ENCODE data around the gene SSNA1. TPM values are rescaled to one million over a fixed set of nuclear protein-coding genes. Genes with fewer than 3 reads are reported as not detected.

Gene SSNA1
- total and polyA plus RNA-seq, 7 donors: 39.6 to 122 (median 93.2) TPM

DNA sequence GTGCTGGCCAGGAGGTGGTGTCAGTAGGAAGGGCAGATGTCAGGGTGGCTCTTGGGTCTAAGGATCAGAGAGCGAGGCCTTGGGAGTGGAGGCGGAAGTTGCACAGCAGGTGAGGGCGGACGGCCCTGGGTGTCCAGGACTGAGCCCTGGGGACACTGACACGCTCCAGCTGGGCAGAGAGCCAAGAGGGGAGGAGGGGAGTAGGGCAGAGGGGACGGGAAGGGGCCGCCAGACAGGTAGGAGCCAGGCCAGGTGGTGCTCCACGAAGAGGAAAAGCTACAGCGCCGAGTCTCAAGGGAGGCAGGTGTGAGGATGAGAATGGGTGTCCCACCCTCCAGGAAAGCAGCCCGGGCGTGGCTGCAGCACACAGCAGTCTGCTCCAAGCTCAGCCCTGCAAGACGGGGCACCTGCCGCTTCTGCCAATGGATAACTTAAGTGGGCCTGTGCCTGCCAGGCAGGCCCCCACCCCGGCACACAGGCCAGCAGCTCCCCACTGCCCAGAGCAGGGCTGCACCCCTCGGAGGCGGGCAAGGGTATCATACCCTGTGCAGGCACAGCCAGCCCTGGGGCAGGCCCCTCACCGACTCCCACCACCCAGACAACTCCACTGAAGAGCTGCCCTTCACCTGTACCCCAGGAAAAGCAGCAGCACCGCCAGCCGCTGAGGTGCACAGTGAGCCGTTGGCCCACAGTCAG is 7.2 kb downstream of the SSNA1 start:
- Histone ChIP-seq H3K27ac (no peak overlapping the region), H3K4me1 (peaks cover 0 to 30% (median 29%) of the 10 kb centered on the region in 4 donors)
- no peak for TF ChIP-seq POLR2A (IDR thresholded peaks at IDR 0.05)
- TF ChIP-seq, protein P1, sequence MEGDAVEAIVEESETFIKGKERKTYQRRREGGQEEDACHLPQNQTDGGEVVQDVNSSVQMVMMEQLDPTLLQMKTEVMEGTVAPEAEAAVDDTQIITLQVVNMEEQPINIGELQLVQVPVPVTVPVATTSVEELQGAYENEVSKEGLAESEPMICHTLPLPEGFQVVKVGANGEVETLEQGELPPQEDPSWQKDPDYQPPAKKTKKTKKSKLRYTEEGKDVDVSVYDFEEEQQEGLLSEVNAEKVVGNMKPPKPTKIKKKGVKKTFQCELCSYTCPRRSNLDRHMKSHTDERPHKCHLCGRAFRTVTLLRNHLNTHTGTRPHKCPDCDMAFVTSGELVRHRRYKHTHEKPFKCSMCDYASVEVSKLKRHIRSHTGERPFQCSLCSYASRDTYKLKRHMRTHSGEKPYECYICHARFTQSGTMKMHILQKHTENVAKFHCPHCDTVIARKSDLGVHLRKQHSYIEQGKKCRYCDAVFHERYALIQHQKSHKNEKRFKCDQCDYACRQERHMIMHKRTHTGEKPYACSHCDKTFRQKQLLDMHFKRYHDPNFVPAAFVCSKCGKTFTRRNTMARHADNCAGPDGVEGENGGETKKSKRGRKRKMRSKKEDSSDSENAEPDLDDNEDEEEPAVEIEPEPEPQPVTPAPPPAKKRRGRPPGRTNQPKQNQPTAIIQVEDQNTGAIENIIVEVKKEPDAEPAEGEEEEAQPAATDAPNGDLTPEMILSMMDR (IDR thresholded peaks at IDR 0.05): no peak

DNA sequence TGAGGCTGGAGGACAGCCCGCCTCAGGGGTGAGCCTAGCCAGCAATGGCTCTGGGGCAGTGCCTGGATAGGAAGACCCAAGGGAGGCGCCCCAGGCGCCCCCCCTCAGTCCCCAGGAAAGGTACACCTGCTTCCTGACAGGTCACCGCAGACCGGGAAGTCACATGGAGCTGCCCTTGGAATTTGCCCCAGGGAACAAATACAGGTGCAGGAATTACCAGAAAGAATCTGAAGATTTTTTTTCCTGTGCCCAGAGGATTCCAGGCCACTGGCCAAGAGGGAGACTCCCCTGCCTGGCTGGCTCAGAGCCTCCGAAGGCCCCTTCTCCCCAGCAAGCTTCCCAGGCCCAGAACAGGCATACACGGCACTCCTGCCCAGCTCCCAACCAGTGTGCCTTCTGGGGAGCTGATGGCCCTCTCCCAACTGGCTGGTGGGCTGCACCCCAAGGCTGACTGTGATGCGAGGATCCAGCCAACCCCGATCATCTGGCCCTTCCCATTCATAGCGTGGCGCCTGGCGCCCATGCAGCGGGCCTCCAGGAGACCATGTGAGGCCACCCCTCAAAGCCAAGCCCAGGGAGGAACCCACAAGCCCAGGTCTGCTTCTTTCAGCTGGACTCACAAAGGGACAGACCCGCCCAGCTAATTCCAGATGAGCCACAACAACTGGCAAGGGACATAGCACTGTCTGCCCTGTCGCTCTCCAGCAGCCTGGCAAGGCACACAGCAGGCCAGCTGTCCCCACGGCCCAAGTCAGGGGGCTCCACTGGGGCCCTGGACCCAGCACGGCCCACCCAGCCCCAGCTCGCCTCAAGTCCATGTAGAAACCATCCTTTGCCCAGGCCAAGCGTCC is 9.8 kb downstream of the SSNA1 start:
- no peaks in the 10 kb centered on the region for H3K36me3 ChIP-seq
- no peaks in the 10 kb centered on the region for H3K9me3 ChIP-seq
- peaks cover 0 to 49% (median 48%) of the 10 kb centered on the region in 4 donors for H3K4me1 ChIP-seq
- no peak overlapping the region for H3K27ac ChIP-seq
- TF ChIP-seq, protein P1 (IDR thresholded peaks at IDR 0.05): no peak
- TF ChIP-seq POLR2AphosphoS5 (IDR thresholded peaks at IDR 0.05): no peak
- TF ChIP-seq POLR2A (IDR thresholded peaks at IDR 0.05): no peak
- no peak for TF ChIP-seq EP300 (IDR thresholded peaks at IDR 0.05)
- intact Hi-C loops (cut with DNase I): no loop called here
- no peak overlapping the region for H3K4me3 ChIP-seq
- DNase-seq: no peak
- 19 to 73% methylated on average over 19 of the region's 19 CpGs for WGBS, 2 donors
- no peaks in the 10 kb centered on the region for H3K27me3 ChIP-seq

More for the DNA sequence above, 7.2 kb downstream of the SSNA1 start:
- no peak for DNase-seq
- 18 to 70% methylated on average over 21 of the region's 21 CpGs for WGBS, 2 donors
- peaks cover 0 to 16% (median 4%) of the 10 kb centered on the region in 4 donors for H3K36me3 ChIP-seq
- H3K4me3 ChIP-seq: no peak overlapping the region
- H3K9me3 ChIP-seq: no peaks in the 10 kb centered on the region
- intact Hi-C loops (cut with DNase I): no loop called here
- H3K27me3 ChIP-seq: no peaks in the 10 kb centered on the region

DNA sequence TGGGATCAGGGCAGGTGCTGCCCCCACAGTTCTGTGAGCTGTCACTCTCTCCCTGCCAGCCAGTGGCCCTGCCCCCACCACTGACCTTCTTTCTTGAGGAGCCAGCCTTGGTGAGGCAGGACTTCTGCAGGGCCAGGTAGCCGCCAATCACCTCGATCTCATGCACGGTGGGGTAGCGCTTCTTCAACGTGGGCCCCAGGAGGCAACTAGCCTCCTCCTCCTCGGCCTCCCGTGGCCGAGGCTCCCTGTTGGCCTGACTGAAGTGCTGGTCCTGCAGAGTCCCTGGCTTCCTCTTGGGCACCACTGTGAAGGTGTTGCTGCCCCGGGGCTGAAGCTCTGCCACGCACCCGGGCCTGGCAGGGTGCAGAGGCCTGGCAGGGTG is 10.4 kb downstream of the SSNA1 start:
- no peak overlapping the region for H3K27ac ChIP-seq
- H3K9me3 ChIP-seq: no peaks in the 10 kb centered on the region
- no peak overlapping the region for H3K4me3 ChIP-seq
- H3K4me1 ChIP-seq: peaks cover 0 to 55% (median 54%) of the 10 kb centered on the region in 4 donors
- no peaks in the 10 kb centered on the region for H3K36me3 ChIP-seq
- no peak for DNase-seq
- intact Hi-C loops (cut with DNase I): no loop called here
- H3K27me3 ChIP-seq: no peaks in the 10 kb centered on the region
- WGBS, 2 donors: 19 to 68% methylated on average over 11 of the region's 11 CpGs
- no peak for TF ChIP-seq POLR2AphosphoS5 (IDR thresholded peaks at IDR 0.05)
- TF ChIP-seq, protein P1 (IDR thresholded peaks at IDR 0.05): no peak
- no peak for TF ChIP-seq EP300 (IDR thresholded peaks at IDR 0.05)

DNA sequence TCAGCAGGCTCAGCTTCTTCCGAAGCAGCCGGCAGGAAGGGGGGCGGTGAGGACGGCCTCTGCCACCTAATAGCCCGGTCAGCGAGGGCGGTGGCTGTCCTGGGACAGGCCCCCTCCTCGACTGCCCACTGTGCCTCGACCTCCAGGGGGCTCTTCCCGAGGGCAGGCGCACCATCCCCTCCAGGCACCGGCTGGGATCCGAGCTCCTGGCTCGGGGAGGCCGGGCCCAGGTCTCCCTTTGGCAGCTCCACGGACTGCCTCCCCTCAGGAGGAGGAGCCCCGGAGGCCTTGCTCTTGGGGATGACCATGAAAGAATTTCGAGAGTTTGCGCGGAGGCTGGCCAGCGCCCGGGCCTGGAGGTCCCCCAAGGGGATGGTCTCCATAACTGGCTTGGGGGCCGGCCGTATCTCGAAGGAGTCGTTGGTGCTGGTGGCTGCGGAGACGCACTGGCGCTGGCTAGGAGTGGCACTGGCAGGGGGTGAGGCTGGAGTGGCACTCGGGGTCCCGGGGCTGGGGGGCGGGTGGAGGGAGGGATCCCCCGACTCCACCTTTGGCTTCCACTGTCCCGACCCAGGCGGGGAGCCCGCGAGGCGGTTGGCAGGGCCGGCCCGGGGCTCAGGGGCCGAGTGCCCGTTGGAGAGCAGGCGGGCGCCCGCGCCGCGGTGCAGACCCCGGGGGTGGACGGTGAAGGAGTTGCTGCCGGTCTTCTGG is 11.1 kb downstream of the SSNA1 start:
- H3K4me1 ChIP-seq: peaks cover 0 to 62% (median 61%) of the 10 kb centered on the region in 4 donors
- TF ChIP-seq POLR2A (IDR thresholded peaks at IDR 0.05): no peak
- no peak for TF ChIP-seq EP300 (IDR thresholded peaks at IDR 0.05)
- TF ChIP-seq POLR2AphosphoS5 (IDR thresholded peaks at IDR 0.05): no peak
- TF ChIP-seq, protein P1 (IDR thresholded peaks at IDR 0.05): no peak
- WGBS, 2 donors: 5 to 21% methylated on average over 51 of the region's 51 CpGs

More for the DNA sequence above, 11.1 kb downstream of the SSNA1 start:
- H3K36me3 ChIP-seq: no peaks in the 10 kb centered on the region
- no peak for DNase-seq
- H3K4me3 ChIP-seq: peak overlapping the region; percentile 21 to 67 (median 66)
- intact Hi-C loops (cut with DNase I): loop anchor here (2.0 kb wide), 1 partner anchor 41 kb away; the partner anchor contains the start of gene TUBB4B
- peak overlapping the region in 2 of 4 donors; percentile 57 to 80 for H3K27ac ChIP-seq
- H3K27me3 ChIP-seq: no peaks in the 10 kb centered on the region
- no peaks in the 10 kb centered on the region for H3K9me3 ChIP-seq
